GM21447 (cell line): ENCODE results near the gene DRD2.

Experiments used
- ATAC-seq: cut with Tn5 transposase; IDR thresholded peaks from one replicate; pipeline ENCODE4 v1.9.1; 2021; ENCODE audit not compliant: unreplicated experiment

DRD2 gene

GRCh38 chr11:113487622-113488021 lies 12.4 kb upstream of the DRD2 start:
- no peak for ATAC-seq

GRCh38 chr11:113484223-113484622 lies 9.0 kb upstream of the DRD2 start:
- no peak for ATAC-seq

- ATAC-seq, result no peak
Measured at GRCh38 chr11:113481672-113482071, 6.5 kb upstream of the DRD2 start.

GRCh38 chr11:113481226-113481625 lies 6.0 kb upstream of the DRD2 start:
- ATAC-seq, result no peak

GRCh38 chr11:113477321-113477720 lies 2.1 kb upstream of the DRD2 start:
- no peak for ATAC-seq

- ATAC-seq, result no peak
Measured at GRCh38 chr11:113476553-113476952, 1.4 kb upstream of the DRD2 start.

GRCh38 chr11:113474362-113475159 lies 637 bp downstream of the DRD2 start:
- no peak for ATAC-seq

GRCh38 chr11:113473983-113474361 lies 1.2 kb downstream of the DRD2 start:
- no peak for ATAC-seq

- ATAC-seq, result no peak
Measured at GRCh38 chr11:113472471-113472870, 2.7 kb downstream of the DRD2 start.

- ATAC-seq, result no peak
Measured at GRCh38 chr11:113470233-113470632, 5.0 kb downstream of the DRD2 start.

- ATAC-seq, result no peak
Measured at GRCh38 chr11:113468726-113469345, 6.4 kb downstream of the DRD2 start.

- ATAC-seq, result no peak
Measured at GRCh38 chr11:113467545-113467944, 7.7 kb downstream of the DRD2 start.

- ATAC-seq, result no peak
Measured at GRCh38 chr11:113465786-113466185, 9.4 kb downstream of the DRD2 start.

GRCh38 chr11:113464416-113464815 lies 10.8 kb downstream of the DRD2 start:
- ATAC-seq, result no peak

GRCh38 chr11:113462830-113463229 lies 12.4 kb downstream of the DRD2 start:
- no peak for ATAC-seq

- ATAC-seq, result no peak
Measured at GRCh38 chr11:113461639-113462038, 13.6 kb downstream of the DRD2 start.

- ATAC-seq, result no peak
Measured at GRCh38 chr11:113460469-113460868, 14.7 kb downstream of the DRD2 start.

GRCh38 chr11:113458189-113458588 lies 17.0 kb downstream of the DRD2 start:
- no peak for ATAC-seq

GRCh38 chr11:113457784-113458183 lies 17.4 kb downstream of the DRD2 start:
- ATAC-seq, result no peak

GRCh38 chr11:113454455-113454854 lies 20.7 kb downstream of the DRD2 start:
- no peak for ATAC-seq

GRCh38 chr11:113449743-113450142 lies 25.5 kb downstream of the DRD2 start:
- ATAC-seq, result no peak

GRCh38 chr11:113448316-113448677 lies 26.9 kb downstream of the DRD2 start:
- no peak for ATAC-seq
